Stimulated activated CD4-positive, alpha-beta T cell treated with anti-CD3 and anti-CD28 coated beads, Interleukin-4, amount 100 ng/mL, for 48 hours (primary cell): Measurements from ENCODE around the gene EFNA5.

ENCODE experiments used
- DNase-seq, 2 donors: peaks; one replicate each; pipeline ENCODE4 v3.0.0-alpha.2; 2020; ENCODE audit warnings: low read depth in 2 of 2

Gene EFNA5

DNA sequence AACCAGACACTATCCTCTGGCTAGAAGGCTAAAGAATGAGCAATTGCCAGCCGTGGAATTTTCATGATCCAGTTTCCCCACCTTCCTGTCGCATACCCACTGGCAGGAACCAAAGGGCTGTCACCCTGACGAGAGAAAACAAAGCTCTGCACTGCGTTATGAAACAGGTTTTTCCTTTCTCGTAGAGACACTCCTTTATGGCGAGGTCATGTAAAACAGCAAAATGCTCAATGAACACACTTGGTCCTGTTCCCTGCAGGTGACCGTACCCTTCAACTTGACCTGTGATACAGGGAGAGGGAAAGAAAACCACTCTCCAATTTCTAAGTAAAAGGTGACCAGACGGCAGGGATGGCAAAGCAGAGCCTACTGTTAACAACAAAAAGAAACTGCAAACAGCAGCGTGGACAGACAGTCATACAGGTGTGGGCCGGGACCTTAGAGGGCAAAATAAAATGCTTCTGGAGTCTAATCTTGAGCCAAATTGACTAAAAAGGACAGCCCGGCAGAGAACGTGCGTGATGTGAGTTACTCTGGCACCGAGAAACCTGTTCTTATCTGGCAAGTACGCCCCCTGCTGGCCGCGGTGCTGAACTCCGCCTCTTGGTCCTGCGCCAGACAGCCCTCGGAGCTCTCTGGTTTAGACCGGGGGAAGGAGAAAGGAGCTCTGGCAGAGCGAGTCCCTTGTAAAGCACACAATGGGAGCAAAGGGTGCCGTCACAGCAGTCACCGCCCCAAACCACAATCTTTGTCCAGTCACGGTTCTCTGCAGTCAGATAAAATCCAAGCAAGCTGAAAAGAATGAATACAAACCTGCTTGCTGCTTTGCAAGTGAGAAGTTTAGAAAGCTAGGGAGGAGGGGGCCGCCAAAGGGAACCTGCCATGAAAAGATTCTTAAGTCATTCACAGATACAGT is 98.9 kb downstream of the EFNA5 start:
- peak; percentile 82 to 90 for DNase-seq

DNA sequence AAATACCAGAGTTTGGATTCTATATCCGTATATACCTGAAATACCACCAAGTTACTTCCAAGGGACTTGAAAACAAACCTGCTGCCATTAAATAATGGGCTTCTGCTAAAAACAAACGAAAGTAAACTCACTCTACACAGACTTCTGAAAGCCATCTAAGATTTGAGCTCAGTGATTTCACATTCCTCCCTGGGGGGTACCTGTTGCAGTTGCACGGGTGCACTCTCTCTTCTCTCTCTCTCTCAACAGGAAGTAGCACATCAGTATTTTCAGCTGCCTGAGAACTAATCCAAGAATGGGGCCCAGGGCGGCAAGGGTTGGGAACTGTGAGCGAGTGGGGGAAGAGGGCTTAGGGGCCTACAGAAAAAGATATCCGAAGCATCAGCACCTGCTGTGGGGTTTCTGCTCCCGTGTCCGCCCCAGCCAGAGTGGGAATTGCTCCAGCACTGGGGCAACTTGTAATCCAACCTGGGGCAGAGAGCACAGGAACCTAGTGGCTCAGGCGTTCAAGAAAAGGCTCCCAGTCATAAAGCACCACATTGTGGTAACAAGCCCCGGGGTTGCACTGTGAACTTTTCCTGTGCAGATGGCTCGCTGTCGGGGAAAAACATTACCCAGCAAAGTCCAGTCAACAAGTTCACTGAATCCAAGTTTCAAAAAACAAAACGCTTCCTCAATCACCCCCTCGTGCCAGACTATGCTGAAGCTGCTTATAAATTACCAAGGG is 99.8 kb downstream of the EFNA5 start:
- peak in 1 of 2 donors; percentile 4 for DNase-seq

DNA sequence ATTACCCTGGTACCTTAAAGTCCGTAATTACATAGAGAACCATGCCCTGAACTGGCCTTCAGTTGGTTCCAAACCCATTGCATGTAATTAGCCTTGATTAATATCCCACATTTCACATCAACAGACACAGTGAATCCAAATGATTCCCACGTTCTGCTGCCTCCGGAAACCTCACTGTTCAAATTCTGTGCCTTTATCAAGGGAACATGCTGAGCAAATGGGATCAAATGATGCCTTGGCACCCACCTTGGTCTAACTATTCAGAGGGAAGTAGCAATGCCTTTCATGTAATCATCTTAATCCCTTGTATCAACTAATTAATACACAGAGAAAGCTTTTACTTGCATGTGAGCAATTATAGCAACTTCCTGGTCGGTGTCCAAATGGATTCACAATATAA is 100.6 kb downstream of the EFNA5 start:
- DNase-seq = no peak

DNA sequence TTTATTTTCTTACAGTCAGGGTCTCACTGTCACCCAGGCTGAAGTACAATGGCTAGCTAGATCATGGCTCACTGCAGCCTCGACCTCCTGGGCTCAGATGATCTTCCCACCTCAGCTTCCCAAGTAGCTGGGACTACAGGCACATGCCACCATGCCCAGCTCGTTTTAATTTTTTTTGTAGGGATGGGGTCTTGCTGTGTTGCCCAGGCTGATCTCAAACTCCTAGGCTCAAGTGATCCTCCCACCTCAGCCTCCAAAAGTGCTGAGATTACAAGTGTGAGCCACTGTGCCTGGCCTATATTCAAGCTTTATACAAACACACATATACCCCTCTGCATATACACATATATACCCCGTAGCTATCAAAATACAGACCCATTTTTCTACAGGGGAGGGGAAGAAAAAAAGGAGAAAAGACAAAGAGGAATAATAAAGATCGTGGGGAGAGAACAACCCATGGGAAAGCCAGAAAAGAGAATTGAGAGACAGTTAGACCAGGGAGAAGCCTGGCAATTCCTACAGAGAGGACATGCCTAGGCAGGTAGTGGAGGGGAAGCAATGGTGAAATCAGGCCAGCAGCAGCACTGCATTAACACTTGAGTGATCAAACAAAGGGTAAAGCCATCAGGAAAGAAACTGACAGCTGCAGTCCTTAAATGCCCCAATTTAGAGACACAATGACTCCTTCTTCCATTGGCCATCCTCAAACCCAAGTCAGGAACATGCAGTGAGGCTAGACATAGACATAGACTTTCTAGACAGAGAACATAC is 102.7 kb downstream of the EFNA5 start:
- DNase-seq = no peak

DNA sequence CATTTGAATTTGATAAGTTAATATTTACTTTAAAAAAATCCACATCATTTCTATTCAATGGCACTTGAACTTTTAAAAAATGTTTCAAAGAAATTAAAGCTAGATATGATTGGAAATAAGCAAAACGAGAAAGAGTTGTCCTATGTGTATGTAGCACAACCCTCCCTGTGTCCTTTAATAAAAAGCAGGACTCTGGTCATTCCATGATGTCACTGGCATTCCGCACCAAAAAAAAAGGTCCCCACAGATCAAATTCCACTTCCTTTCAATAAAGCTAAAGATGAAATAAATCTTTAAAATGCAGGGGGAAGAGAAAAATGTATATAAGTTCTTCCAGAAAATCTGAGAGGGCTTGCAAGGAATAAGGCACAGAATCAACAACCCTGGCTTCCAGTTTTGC is 103.8 kb downstream of the EFNA5 start:
- DNase-seq = no peak

DNA sequence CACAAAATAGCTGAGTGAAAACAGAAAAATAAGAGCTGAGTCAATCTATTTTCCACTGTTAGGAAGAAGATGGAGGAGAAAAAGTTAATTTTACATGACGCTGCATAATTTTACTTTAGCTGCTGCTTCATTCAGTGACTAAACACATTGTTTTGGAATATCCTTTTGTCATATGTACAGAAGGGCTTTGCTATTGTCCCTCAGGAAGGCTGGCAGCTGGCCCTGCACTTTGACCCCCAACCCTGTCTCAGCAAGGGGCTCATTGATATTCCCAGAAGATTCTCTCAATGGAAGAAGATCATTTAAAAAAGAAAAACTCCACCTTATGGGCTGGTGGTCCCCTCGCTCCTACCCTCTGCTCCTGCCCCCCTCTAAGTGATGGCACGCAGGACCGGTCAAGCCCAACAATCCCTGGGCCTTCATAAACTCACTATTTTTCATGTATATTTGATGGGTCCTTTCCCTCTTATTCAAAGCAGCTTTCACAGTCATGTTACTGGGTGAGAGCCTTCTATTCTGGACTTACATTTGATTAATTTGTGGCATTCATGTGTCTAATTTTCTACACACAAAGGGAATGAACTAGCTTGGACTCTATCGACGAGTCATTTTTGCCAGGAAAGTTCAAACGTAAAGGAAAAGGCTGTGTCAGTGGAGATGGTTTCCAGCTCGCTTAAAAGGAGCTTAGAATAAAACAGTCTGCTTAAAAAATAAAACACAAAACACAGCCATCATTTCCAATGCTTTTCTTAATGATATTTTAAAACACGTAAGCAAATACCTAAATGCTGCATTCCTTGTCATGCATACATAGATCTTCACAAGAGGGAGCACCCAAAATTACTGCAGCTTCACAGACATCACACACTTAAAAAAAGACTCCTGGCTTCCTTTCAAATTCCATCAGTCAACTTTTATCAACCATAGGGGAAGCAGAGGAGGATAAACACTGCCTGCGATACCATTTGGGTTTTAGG is 104.7 kb downstream of the EFNA5 start:
- no peak for DNase-seq

DNA sequence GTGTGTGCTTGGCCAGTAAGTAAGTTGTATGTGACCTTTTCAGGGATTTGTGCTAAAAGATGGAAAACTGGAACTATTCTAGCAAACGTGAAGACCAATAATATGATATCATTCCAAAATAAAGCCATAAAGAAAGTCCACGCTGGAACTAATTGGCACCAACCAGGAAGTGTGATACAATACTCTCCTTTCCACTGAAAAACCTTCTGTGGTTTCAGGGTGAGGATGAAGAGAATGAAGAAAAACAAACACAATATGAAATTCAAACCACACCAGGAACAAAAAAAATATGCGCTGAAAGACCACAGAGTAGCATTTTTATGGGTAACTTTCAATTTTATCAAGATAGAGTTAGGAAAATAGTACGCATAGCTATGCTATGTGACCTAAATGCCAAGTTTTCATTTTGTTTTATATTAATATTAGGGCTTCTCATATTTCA is 105.8 kb downstream of the EFNA5 start:
- no peak for DNase-seq

DNA sequence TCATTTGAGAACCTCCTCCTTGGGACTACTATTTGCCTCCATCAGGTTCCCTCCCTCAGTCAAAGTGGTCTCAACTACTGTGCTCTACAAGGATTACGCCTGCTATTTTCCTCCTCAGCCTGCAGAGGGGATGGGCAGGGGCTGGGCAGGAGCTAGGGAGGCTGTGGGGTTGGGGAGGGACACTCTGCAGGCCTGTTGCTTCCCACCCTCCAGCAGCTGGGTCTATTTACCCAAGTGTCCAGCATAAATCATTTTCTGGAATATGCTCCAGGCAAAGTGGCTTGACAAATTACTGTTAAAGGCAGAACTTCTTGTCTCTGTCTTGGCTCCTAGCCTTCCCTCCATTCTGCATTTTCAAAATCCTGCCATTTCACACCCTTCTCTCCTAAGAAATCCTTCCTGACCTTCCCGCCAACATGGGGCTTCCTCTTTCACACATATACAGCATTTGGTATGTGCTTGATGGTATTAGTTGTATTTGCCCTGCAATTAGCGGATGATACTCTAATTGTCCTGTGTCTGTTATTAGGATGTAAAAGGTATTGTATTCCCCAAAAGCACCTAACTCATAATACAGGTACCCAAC is 106.7 kb downstream of the EFNA5 start:
- DNase-seq = no peak

DNA sequence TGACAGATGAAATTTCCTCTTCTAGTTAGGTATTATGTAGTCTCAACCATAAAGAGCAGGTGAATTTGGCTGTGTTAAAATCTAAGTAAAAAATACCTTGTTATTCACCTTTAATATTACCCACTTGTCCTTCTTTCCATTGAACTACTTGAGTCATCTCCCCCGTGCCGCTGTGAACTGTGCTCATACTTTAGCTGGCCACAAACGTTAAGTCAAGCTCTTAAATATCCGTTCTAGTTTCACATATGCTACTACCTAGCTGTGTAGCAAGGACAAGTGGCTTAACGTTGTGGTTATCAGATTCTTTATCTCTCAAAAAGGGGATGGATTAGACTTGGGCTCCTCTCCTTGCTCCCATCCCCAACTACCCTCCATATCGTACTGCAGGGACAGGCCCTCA is 110.4 kb downstream of the EFNA5 start:
- no peak for DNase-seq

DNA sequence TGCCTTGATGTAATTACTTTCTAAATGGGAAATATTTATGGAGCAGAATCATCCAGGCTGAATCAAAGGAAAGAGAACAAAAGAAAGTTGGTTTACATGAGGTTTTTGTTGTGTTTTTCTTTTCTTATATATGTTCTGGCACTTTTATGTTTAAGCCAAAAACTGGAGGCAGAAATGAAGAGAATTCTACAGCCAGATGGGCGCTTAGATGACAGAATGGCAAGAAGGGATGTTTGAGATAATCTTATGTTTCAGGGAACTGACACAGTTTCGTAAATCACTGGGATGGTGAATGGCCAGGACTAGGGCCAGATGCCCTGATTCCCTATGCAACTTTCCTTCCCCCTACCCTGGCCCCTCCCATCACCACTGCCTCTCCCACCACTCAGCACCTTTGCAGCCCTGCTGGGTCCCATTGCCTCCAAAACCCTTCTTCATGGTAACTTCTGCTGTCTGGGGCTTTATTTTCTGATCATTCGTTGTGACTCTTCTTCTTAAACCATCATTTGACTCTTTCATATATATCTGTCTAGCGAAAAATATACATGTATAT is 111.8 kb downstream of the EFNA5 start:
- no peak for DNase-seq

DNA sequence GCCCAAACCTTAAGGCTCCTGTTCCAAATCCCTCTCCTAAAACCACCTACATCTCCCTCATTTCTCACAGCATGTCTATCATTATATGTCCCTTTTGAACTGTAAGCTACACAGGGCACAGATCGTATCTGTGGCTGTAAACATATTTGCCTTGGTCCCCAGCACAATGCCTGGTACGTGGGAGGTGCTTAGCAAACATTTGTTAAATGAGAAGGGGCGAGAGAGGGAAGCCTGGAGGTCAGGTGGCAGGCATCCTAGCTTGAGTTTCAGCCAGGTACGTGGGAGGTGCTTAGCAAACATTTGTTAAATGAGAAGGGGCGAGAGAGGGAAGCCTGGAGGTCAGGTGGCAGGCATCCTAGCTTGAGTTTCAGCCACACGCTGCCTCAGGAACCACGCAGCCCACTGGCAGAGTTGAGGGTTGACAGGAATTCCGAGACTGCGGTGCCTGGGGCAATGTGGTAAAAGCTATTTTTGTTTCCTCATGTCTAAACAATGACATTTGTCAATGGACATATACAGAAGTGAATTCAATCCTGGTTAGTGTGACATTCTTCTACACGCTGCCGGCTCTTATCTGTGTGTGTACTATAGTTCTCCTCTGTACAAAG is 113.6 kb downstream of the EFNA5 start:
- DNase-seq = no peak

DNA sequence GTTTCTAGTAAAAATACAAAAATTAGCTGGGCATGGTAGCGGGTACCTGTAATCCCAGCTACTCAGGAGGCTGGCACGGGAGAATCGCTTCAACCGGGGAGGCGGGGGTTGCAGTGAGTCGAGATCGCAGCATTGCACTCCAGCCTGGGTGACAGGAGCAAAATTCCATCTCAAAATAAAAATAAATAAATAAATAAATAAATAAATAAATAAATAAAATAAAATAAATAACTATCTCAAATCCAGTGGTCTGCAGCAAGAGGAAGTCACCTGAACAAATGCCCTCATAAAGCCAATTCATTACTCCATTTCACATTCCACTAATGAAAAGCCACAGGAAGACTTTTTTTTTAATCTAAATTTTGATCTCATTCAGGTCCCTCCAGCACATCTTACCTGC is 114.2 kb downstream of the EFNA5 start:
- no peak for DNase-seq

DNA sequence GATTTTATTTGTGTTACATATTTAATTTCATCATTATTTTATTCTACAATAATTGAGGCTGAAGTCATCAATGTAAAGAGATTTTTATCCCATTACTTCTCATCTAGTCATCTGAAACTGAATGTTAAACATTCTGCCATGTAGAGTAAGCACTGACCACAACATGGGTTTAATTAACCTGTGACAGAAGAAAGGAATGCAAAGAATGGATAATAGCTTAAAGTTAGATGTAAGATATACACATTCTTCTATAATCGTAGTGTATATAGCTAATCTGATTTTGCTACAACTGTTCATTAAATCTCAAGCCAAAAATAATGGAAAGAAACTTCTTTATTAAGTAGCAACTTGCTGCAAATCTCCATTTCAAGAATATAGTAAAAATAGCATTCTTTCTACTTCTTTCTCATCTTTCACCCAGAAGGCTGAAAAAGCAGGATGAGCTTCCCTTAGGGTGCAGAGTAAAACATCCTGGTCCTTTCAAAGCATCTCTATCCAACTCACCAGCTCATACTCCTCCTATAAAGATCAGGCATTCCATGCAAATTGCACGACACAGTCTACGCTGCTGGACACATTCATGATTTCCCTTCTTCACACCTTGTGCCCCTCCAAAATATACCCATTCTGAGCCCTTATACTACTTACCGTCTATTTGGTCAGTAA is 115.2 kb downstream of the EFNA5 start:
- no peak for DNase-seq

DNA sequence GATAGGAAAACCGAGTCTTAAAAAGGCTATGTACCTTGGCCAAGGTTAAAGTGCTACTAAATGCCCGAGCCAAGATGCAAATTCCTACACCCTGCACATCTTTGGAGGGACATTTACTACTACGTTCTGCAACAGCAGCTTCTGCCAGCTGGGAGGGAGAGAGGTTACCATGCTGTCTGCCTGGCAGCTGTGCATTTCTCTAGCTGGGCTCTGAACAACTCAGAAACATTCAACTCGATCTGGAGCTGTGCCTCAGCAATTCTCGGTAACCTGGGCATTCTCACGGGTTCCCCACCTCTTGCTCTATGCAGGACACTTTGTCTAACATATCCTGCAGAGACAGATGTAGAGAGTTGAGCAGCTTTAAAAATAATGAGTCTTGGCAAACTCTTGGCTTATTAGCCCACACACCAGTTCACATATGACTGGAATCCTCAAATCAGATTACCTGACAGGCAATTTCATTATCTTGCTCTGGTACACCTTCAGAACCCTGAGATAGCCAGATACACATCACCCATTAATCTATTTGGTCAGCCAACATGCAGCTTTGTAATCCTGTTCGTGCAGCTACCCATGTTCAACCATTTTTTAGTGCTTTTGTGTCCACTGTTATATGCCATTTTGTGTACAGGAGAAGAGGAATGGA is 115.8 kb downstream of the EFNA5 start:
- no peak for DNase-seq

DNA sequence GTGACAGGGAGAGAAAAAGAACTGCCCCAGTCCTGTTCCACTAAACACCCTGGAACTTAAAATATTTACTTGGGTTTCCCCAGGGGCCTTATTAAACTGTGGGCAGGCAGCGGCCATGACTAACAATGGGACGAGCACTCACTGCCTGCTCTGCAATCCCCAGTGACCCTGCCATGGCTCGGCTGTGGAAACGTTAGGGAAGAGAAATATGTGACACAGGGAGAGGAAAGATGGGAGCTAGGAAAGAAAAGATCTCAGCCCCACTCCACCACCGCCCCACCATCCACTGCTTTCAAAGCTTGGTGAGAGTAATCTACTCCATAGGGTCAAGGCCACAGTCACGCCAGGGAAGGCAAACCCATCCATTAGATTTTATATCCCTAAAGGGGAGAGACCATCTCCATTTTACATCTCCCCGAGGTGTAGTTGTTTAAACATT is 117.6 kb downstream of the EFNA5 start:
- DNase-seq = no peak

DNA sequence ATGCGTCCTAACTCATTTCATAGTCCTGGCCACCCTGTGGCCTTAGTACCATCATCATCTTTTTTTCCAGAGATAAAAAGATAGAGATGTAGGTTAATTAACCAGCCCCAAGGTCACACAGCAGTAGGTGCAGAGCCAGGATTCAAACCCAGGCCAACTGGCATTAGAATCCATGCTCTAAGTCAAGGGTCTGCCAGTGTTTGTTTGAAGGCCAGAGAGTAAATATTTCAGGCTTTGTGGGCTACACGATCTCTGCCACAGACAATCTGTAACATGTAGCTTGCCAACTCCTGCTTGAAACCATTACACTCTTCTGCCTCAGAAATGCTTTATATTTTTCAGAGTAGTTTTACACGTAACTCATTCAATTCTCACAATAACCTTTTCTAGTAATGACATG is 119.6 kb downstream of the EFNA5 start:
- DNase-seq = no peak

DNA sequence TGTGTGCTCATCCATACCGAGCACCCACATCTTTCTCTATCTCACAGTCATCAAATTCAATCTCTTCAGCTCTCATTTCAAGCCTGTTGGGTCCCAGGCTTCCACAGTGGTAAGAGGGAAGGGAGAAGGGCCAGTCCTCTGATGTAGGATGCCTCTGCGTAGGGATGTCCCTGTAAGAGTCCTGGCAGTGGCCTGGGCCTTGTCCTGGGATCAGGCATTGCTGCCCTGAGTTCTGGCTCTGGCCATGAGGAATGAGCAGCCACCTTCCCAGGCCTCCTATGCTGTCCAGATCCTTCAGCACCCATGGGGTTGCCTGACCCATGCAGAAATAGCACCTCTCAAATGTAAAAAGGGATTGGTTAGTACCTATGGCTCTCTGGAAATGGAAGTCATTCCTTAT is 121.2 kb downstream of the EFNA5 start:
- no peak for DNase-seq

DNA sequence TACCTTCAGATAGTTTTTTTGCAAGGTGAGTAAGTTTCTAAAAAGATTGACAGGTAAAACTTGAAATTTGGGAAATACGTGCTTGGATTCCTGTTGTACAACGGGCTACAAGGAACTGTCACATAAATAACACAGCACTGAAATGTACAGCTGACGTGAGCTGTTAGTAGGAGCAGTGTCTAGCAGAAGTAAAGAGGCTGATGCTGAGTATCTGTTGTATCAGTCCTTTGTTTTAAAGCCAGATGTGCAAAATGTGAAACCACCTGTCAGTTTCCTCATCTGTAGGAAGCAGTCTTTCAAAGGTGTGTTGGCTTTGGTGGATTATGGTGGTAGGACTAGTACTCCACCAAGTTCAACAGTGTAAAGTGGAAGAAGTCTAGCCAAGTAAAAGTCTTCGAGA is 122.3 kb downstream of the EFNA5 start:
- no peak for DNase-seq

DNA sequence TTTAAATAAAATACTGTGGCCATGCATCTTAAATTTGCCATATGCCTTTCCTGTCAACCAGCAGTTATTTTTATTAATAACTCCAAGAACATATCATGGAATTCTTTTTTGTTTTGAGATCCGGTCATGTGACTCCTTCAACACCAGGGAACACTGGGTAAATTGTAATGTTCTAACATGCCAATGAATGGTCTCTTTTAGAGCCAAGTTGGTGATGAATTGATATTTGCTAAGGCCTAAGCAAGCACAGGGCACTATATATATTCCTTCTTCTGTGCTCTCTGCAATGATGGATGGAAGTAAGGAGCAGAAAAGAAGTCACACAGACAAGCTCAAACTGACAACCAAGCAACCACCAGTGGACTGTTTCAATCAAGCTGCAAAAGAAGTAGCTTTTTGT is 124.0 kb downstream of the EFNA5 start:
- no peak for DNase-seq
